AG04449 (cell line): Measurements from ENCODE around the gene ZC3H15.
A peak's percentile ranks its signal among the peaks of the same experiment; 100 is the strongest.

Experiments used
- CTCF ChIA-PET: fragments of 350-600 bp; formaldehyde crosslinking; extraction: SDS; loops from one replicate; lab custom pipeline; 2021; ENCODE audit warnings: antibody characterized with exemption; lab: Yijun Ruan, JAX
- POLR2A ChIA-PET: fragments of 400-600, 350-600 bp; formaldehyde crosslinking; extraction: SDS; loops from one replicate; lab custom pipeline; 2020; ENCODE audit warnings: antibody characterized with exemption, inconsistent platforms; lab: Yijun Ruan, JAX
- DNase-seq: peaks from one replicate; pipeline ENCODE4 v3.0.0-alpha.2; 2010; ENCODE audit warnings: low read depth, low spot score
- H3K4me3 ChIP-seq: 2 replicates; pipeline ENCODE4 v1.5.1; 2011; ENCODE audit warnings: low read depth, mild to moderate bottlenecking, control low read depth, low read length
- CTCF ChIP-seq: IDR thresholded peaks from one replicate; pipeline ENCODE4 v1.5.1; 2011; ENCODE audit warnings: mild to moderate bottlenecking, moderate library complexity, low read length, control low read depth, inconsistent platforms; ENCODE audit not compliant: insufficient read depth; ENCODE audit errors: missing control alignments

The ZC3H15 gene

DNA sequence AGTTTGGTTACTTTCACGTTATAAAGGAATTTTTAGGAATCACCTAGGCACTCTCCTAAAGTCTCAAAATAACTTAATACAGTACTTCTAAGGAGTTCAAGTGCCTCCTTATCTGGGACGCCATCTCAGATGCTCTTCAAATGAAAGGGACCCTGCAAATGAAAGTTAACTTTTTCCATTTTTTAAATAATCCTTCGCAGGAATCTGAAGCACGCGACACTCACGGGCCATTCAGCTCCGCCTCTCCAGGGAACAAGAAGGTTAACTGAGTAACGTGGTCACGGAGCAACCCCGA, 537 bp upstream of the ZC3H15 start:
- ChIA-PET POLR2A (interaction anchor here (0.7 to 1.4 kb wide), 5 partner anchors 13 to 104 kb away, joined by 3 to 11 read pairs (median 5); partner anchors contain the start of gene ITGAV), CTCF (interaction anchor here (0.9 to 1.9 kb wide), 2 partner anchors 18 to 156 kb away, joined by 3 to 14 read pairs; no protein-coding TSS in a partner anchor)
- DNase-seq = no peak
- peak overlapping the region; percentile 82 for H3K4me3 ChIP-seq
- TF ChIP-seq CTCF = no peak

DNA sequence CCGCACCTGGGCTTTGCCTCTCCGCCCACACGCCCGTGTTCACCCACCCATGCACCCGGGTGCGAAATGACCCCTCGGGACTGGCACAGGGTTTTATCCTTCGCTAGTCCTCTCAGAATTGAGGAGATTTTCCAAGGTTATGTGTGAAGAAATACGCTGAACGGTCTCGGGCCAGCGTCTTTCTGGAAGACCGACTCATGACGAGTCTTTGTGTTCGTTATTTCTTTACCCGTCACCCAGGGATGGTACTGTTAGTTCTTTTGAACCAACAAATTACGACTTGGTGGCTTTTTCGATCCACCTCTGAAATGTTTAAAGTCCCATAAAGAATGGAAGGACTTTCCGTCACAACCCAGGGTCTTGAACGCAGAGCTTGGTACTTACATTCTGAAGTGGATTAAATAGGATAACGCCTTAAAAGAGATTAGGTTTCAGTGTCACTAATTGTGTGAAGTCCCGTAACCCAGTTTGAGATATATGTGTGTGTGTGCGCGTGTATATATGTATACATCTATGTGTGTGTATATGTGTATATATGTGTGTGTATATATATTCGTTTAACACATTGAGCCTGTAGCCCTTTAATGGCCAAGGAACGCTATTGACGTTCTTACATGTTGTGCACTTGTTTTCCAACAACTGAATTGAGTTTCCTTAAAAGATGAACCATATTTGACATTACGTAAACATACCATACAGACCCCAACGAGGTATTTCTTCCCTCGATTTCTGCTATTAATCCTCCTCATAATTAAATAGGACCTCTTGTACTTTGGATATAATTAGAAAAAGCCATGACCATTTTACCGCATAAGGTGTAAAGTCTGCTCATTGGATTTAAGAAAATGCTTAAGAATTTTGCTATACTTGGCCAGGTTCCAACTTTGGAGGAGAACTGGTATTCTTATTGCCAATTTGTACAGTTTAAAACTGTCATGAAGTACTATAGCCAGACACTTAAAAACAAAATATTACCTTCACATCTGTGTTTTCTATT, 889 bp downstream of the ZC3H15 start:
- H3K4me3 ChIP-seq = peak overlapping the region; percentile 82
- ChIA-PET CTCF (interaction anchor here (1.9 to 4.1 kb wide), 2 partner anchors 16 to 155 kb away, joined by 14 to 29 read pairs; no protein-coding TSS in a partner anchor), POLR2A (interaction anchor here (1.0 to 1.4 kb wide), 4 partner anchors 17 to 103 kb away, joined by 3 to 11 read pairs (median 7); partner anchors contain the start of gene ITGAV)
- TF ChIP-seq CTCF = no peak
- DNase-seq = peak; percentile 10

DNA sequence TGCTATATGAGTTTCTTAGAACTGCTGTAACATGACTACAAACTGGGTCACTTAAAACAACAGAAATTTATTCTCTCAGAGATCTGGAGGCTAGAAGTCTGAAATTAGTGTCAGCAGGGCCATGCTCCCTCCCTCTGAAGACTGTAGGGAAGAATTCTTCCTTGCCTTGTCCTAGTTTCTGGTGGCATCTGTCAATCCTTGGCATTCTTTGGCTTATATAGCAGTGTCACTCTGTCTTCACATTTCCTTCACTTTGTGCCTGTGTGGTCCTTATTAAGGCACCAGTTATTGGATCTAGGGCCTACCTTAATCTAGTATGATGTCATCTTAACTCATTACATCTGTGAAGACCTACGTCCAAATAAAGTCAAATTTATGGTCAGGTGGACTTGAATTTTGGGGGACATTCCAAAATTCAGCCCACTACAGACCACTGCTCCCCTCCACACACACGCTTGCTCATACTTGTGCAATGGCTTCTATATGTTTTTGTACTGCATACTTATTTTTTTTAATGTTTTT, 7.6 kb downstream of the ZC3H15 start:
- TF ChIP-seq CTCF = no peak
- POLR2A ChIA-PET = no interaction called here
- CTCF ChIA-PET = interaction anchor here (5.4 to 6.9 kb wide), 2 partner anchors 11 to 148 kb away, joined by 38 to 39 read pairs; no protein-coding TSS in a partner anchor
- no peak overlapping the region for H3K4me3 ChIP-seq
- DNase-seq = no peak

- CTCF ChIA-PET = interaction anchor here (5.4 to 6.9 kb wide), 2 partner anchors 8 to 145 kb away, joined by 38 to 39 read pairs; no protein-coding TSS in a partner anchor
- POLR2A ChIA-PET = no interaction called here
- H3K4me3 ChIP-seq = no peak overlapping the region
- TF ChIP-seq CTCF = no peak
- DNase-seq = no peak
Observed at GRCh38 chr2:186496401-186496800, 10.3 kb downstream of the ZC3H15 start.

GRCh38 chr2:186497928-186498327, 11.9 kb downstream of the ZC3H15 start:
- CTCF ChIA-PET = no interaction called here
- DNase-seq = no peak
- no peak overlapping the region for H3K4me3 ChIP-seq
- no peak for TF ChIP-seq CTCF
- POLR2A ChIA-PET = no interaction called here

GRCh38 chr2:186498834-186499233, 12.8 kb downstream of the ZC3H15 start:
- POLR2A ChIA-PET = interaction anchor here (0.7 kb wide), 1 partner anchor 13 kb away, joined by 3 read pairs; the partner anchor contains the start of gene ZC3H15

More at GRCh38 chr2:186498834-186499233, 12.8 kb downstream of the ZC3H15 start:
- CTCF ChIA-PET = interaction anchor here (1.1 to 2.5 kb wide), 3 partner anchors 9 to 143 kb away, joined by 3 to 16 read pairs (median 6); no protein-coding TSS in a partner anchor
- no peak for TF ChIP-seq CTCF
- H3K4me3 ChIP-seq = no peak overlapping the region
- DNase-seq = no peak
